Right kidney (tissue), 1 donor: ENCODE results near the gene HSDL1.

Experiments used
- DNase-seq: peaks from one replicate; pipeline ENCODE4 v3.0.0-alpha.2; 2016

HSDL1 gene

DNA sequence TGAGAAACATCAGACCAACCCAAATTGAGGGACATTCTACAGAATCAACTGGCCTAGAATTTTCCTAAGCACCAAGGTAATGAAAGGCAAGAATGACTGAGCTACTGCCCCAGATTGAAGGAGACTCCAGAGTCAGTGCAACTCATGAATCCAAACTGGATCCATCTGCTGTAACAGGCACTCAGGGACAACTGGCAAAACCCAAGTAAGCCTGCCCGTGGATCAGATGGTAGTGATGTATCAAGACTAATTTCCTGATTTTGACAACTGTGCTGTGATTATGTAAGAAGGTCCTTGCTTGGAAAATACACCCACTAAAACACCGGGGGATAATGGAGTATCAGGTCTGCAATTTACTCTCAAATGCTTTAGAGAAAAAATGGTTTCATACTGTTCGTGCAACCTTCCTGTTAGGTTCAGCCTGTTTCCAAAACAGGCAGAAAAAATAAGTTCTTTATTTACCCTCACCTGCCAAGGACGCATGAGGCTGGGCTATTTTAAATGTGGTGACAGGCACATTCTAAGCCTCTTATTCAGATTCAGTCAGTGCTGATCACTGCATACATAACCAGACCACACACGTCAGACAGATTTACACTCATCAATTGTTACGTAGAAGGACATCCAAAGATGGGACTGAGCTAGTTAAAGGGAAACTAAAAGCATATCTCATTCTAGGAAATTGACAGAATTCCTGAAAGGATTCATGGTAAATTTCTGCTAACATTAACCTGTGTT is 35.2 kb downstream of the HSDL1 start:
- no peak for DNase-seq

DNA sequence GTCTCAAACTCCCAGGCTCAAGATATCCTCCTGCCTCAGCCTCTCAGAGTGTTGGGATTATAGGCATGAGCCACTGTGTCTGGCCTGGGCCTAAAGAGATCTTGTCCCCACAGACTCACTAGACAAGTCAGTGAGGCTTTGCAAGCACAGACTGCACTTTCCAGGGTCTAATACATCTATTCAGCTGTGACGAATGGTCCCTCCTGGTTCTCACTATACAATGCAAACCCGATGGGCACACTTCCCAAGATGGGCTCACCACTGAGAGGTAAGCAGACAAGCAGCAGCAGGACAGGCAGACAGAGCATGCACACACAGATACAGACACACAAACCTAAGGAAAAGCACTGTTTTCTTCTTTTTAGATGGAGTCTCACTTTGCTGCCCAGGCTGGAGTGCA is 37.1 kb downstream of the HSDL1 start:
- DNase-seq, result no peak

DNA sequence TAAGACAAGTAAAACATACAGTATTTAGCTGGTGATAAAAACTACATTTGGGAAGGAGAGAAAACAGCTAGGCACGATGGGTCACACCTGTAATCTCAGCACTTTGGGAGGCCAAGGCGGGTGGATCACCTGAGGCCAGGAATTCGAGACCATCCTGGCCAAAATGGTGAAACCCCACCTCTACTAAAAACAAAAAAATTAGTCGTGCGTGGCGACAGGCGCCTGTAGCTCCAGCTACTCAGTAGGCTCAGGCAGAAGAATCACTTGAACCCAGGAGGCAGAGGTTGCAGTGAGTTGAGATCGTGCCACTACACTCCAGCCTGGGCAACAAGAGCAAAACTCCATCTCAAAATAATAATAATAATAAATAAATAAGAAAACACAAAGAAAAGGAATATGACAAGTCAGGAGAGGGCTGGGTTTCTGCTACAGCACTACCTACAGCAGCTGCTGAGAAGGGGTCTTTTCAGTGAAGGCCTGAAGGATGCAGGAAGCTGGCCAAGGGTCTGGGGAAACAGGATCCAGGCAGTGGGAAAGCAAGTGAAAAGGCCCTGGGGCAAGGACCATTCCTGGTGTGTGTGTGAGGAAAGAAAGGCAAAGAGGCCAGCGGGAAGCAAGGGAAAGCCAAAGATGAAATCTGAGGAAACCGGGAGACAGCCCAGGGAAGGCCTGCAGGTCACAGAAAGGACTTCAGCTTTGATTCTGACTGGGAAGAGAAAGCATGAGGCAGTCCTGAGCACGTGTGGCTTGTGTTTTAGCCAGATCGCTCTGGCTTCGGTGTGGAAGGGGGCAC is 38.8 kb downstream of the HSDL1 start:
- no peak for DNase-seq

DNA sequence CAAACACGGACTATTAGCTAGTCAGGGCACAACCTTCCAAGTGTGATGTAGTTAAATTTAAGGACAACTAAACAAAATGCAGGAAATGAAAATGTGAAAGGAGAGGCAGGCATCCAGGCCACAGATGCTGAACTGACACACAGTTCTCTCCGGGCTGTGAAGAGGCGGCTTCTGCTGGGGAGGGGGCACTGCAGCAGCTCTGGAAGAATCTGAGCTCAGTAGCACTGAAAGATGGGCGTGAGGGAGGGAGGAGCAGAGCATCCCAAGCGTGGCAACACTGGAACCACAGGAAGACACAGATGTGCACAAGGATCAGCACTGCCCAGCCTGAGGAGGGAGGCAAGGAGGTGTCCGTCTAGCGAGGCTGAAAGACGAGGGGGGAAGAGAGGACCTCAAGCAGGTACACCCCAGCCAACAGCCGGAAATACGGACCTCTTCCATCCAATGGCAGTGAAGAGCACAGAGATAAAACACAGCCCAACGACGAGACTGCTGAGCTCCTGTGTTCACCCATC is 39.6 kb downstream of the HSDL1 start:
- DNase-seq, result no peak

DNA sequence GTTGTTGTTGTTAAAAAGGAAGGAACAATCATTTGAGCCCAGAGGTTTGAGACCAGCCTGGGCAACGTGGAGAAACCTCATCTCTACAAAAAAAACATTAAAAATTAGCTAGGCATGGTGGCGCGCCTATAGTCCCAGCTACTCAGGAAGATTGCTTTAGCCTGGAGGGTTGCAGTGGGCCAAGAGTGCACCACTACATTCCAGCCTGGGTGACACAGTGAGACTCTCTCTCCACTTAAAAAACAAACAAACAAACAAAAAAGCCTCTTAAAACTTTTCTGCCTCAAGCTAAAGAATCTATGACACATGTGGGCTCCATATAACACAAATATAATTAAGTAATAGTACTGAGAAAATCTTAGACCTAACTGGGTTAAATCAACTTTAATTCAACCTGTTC is 40.7 kb downstream of the HSDL1 start:
- DNase-seq, result no peak

DNA sequence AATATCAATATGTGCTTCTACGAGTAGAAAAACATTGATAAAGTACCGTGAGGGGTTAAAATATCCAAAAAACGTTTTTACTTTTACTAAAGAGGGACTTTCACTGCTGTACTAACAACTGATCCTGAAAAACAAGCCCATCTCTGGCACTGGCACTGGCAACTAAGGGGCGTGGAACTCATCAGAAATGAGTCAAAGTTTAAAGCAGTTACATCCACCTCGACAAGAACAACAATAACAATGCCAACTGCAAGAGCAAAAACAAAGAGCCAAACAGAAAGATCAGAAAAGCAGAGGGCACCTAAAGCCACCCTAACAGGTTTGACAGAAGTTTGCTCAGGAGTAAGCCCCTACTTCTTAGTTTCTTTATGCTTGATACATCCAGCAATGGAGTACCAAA is 41.3 kb downstream of the HSDL1 start:
- no peak for DNase-seq

DNA sequence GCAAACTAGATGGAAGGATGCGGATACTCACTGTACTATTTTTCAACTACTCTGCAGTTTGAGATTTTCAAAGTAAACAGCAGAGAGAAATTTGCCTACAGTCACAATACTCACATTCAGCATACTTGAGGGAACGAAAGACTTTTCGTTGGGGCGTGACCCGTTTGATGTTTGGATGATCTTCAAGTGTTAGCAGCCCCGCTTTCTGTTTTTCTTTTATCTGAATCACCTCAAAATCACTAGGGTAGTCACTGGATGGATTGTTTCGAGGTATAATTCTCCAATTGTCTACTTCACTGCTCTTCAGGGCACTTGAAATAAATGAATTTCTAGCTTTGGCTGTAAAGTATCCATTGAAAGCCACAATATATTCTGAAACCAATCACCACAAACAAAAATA is 46.0 kb downstream of the HSDL1 start:
- no peak for DNase-seq

DNA sequence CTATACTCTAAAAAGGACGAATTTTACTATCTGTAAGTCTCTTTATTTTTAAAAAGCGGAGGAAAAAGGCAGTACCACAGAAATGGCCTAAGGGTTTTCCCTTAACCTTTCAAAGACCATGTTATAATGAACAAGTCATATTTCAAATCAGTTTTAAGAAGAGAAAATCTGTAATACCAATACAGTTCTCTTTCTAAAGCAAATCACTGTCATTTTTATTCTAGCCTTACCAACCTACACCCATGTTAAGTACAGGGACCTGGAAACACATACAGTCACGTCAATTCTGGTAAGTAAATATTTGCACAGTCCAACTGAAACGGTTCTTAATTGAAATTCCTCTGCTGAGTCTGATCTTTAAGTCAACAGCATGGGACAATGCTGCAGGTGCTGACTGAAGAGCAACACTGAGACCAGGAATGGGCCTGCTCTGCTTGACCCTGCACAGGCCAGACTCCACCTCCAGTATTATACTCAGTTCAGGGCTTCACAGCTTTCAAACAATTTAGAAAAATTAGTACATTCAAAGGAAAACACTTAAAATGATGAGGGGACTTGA is 48.5 kb downstream of the HSDL1 start:
- no peak for DNase-seq

DNA sequence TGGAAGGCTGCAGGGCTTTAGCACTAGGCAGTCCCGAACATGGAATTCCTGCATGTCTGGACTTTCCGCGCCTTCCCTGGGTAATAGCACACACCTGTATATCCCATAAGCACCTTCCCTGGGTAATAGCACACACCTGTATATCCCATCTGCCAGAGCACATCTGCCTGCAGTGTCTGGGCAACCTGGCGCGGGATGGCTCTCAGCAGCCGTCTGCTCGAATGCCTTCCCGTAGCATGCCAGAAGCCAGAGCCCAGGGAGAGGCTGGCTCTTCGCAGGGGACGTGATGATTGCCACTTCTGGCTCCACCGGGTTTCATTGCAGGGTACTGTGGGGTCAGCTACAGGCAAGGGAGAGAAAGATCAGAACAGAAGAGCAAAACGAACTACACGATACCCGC is 49.5 kb downstream of the HSDL1 start:
- DNase-seq, result no peak

DNA sequence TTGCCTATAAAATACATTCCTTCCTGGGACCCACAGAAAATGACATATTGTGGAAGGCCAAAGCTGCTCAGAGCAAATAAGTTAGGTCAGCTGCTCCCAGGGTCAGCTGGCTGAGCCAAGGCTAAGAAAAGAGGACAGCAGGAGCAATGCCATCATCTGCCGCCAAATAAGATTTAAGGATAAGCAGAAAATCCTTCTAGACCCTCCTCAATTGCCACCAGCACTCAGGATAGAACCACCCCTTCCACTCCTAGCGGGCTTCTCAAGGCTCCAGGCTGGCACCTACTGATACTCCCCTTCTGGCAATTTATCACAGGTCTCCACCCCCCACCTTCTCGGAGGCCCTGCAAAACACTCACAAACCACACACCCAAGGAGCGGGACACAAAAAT is 51.1 kb downstream of the HSDL1 start:
- DNase-seq, result no peak

DNA sequence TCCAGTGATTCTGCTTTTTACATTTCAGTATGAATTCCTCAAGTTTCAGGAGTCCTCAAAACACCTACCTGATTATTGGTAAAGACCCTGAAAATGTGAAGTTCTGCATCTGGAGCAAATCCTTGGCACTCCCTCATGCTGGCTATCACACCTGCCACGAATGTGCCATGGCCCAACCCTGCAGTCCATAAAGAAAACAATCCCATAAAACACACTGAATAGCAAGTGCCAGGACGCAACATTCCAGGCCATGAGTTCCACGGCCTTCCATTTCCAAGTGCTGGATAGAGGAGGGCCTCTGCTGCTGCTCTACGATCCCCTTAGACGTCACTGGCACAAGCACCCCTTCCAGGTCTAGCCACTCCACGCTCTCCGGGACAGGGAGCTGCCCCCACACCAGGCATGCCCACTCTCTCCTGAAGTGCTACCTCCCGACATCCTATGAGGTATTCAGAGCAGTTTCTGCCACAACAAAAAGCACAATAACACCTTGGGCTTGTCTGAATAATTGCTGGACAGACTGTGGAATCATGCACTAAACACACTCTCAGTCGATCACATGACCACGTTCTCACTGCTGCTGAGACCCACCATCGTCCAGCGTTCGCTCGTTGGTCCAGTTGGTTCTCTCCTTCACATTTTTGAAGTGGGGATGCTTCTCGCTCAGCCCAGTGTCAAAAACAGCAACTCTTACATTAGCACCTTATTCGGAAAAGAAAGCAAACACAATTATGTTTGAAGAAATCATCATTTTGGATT is 51.7 kb downstream of the HSDL1 start:
- DNase-seq, result no peak

DNA sequence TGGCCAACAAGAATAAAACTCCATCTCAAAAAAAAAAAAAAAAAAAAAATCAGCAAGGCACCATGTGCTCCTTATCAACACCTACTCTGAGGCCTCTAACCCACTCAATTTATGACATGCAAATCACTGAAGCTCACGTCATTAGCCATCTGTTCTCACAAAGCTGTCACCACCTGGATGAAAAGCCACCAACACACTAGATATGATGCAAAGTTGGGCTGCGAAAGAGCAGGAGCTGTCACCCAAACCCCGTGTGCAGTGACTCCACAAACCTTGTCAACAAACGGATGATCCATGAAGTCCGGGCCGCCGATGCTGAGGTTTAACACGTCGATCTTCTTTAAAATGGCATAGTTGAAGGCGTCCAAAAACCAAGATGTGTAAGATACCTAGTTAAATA is 53.5 kb downstream of the HSDL1 start:
- DNase-seq, result no peak

DNA sequence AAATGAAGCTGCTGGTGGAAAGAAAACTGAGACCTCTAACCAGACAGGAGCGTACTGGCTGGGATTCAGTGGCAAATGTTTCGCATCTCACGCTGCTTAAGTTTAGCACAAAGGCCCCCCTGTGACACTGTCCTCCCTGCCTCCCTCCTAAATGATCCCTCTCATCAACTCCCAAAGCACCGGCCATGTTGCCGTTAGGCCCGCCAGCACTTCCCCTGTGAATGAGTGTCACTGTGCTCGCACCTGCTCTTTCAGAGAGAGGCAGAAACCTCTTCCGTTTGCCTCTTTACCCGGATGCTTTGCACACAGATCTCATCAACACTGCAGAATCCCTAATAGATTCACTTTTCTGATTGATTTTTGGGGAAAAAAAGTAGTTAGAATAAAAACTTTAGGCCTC is 54.8 kb downstream of the HSDL1 start:
- DNase-seq, result no peak

DNA sequence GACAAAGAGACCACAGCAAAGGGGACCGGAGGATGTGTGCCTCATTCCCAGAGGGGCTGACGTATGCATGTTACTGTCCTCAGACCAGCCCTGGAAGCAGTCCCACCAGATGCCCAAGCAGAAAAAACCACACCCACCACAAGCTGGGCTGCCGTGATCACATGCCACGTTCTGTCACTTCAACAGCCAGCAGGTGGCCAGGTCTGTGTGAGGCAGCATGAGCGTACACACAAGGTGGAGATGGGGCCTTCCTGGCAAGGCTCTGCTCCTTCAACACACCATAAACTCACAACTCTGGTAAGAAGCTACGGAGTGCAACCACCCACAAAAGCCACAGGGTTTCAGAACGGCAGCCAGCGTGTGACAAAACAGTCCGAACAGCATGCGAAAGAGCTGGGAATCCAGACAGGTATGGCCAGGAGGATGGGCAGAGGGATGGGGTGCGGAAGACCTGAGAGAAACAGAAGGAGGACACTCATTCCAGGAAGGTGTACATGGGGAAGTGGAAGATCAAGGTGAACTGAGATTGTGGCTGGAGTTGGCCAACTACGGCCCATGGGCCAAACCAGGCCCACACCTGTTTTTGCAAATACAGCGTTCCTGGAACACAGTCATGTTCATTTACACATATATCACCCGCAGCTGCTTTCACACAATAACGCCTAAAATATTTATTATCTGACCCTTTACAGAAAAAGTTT is 56.1 kb downstream of the HSDL1 start:
- no peak for DNase-seq

DNA sequence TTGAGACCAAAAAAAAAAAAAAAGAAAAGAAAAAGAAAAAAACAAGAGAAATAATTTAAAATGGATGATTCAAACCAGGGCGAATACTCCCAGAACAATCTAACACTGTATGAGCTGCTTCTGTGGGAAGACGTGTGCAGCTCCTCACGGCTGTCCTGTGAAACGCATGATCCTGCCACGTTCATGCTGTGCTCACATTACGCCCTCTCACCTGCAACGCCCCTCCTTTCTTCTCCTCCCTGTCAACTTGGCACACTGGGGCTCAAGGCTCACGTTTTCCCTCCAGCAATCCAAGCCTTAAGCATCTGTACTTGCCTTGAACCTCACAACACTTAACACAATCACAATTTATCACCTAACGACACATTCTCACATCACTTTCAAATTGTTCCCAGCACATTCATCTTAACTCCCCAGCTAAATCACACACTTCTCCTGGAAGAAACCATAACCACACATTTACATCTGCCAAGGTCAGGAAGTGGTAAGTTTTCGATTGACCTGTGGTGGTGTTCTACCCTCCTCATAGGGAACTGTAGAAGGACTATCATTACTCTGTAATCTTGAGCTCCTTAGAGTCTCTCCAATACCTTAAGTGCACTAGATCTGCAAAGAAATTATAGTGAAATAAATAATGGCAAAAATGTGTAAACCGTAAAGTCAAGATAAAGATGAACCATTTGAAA is 57.4 kb downstream of the HSDL1 start:
- no peak for DNase-seq

DNA sequence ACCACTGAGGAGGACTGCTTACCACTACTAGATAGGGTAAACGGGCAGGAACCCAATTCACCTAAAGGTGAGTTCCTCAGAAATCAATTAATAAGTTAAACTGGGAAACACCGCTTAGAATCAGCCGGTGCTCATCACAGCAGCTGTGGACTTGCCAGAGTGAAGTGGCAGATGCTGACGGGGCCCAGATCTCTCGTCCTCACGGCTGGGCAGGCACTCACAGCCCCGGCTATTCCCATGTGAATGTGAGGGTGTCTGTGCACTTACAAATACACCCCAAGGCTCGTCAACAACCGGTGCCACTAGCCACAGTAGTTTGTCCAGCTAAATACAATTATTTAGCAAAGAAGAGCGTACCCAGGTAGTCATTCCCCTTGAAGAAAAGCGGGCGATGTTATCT is 58.0 kb downstream of the HSDL1 start:
- DNase-seq, result no peak

DNA sequence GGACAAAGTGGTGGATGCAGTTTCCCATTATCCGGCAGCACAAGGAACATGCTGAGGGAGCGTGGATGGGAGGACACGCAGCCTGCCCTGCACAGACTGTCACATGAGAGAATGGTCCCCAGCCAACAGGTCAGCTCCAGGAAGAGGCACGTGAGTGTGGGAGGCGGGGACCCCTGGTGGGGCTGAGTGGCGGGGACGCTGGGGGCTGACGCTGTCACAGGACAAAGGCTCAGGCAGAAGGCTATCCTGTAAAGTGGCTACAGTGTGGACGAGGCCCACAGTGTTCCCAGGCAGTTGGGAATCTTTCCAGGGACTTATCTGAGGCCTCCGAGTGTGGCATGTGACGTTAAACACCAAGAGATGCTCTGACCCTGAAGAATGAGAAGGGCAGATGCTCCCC is 58.6 kb downstream of the HSDL1 start:
- DNase-seq, result no peak

DNA sequence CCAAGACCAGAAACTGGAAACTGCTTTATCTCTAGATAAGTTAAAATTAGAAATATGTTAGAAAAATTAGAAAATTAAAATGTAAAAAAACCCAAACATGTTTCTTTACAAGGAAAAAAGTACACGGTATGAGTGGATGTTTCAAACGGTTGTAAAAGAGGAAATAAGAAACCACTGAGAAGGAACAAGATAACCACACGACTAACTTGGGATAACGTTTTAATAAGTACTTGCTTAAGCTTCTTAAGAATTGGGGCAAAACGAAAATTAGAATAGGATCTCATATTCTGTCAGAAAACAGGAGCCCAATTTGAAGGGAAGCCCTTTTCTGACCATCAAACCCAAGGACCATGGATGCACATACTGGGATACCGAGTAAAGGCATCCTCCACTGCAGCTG is 59.2 kb downstream of the HSDL1 start:
- no peak for DNase-seq

DNA sequence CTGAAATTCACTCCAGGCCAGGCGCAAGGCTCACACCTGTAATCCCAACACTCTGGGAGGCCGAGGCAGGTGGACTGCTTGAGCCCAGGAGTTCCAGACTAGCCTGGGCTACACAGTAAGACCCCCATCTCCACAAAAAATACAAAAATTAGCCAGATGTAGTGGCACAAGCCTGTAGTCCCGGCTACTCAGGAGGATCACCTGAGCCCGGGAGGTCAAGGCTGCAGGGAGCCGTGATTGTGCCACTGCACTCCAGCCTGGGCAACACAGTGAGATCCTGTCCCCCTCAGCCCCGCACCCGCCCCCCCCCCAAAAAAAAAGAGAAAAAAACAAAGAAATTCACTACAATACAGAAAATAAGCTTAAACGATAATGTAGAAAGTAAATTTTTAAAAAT is 59.7 kb downstream of the HSDL1 start:
- no peak for DNase-seq

DNA sequence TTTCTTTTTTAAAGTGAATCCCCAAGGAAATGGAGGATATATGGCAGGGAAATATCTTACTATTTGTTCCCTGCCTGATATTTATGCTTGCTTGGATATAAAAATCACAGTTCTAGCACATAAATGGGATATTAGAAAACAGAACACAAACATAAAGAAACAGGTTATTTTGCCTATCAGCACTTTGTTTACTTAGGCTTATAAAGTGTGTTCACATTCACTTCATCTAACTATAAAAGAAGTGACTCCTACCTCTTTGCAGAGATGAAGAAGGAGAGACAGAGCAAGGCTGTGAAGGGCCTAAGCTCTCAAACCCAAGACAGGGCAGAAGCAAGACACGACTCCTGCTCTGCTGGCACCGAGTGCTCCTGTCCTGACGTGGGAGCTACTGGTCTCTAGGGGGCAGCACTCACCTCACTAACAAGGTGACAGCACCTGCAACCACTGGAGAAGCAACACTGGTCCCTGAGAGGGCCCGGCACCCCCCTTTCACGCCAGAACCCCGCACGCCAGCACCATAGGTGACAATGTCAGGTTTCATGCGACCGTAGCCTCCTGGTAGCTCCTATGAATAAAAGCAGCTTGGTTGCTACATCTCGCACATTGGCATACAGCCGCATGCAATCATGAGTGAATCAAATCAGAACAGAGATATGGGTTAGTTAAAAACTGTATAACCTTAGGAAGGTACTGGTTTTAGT is 60.3 kb downstream of the HSDL1 start:
- peak; percentile 41 for DNase-seq
